Heart left ventricle (tissue), 13 donors: ENCODE measurements around the gene RFX4.

ENCODE experiments used
- CTCF ChIP-seq, 12 donors: fragments of 200-600 bp; sonication (generic) in 4 of 12; IDR thresholded peaks; one replicate each; pipeline versions ENCODE4 v1.5.0 to v1.8.0; 2018 to 2022; ENCODE audit warnings: antibody characterized with exemption in 12 of 12, mild to moderate bottlenecking in 5 of 12
- POLR2A ChIP-seq, 2 donors: fragments of 450-650 bp; IDR thresholded peaks; one replicate each; pipeline ENCODE4 v1.6.1; 2017; ENCODE audit warnings: antibody characterized with exemption in 2 of 2, mild to moderate bottlenecking in 2 of 2, moderate library complexity in 2 of 2
- donor health status: ischemic (EF 13 %, LVEDD 7.1; RV severe dilation, severe dysfunction).
- donor health status: DM: no; HTN: yes; CAD: no.
- donor health status: DM: no; HTN: no; CAD: no.
- donor health status: ischemic (EF 25% LVEDD 6.9; RV normal size, moderate dysfunction).
- donor health status: ischemic (EF 25% LVEDD 5.7; RV mildly dilated, moderate dysfunction).
- donor health status: ischemic (EF 35%, LVEDD 5.7; RV mildly dilated, moderate dysfunction).
- donor health status: nonischemic (EF 11% LVEDD 7.7; RV severe dilation, severe dysfunction).
- donor health status: DM: yes; HTN: yes; CAD: no.
- donor health status: PGD.
- donor health status: ischemic (EF 29% LVEDD 5.4; RV normal size, mild dysfunction).
- donor health status: nonischemic (EF 23%, LVEDD 6.1; RV moderate dilation, normal function).

GRCh38 chr12:106586278-106586802 lies 3.5 kb downstream of the RFX4 start:
- TF ChIP-seq POLR2A (IDR thresholded peaks at IDR 0.05) (no peak), CTCF (IDR thresholded peaks at IDR 0.05) (no peak)
